Measurements from ENCODE around the gene NEB. TPM values are rescaled to one million over a fixed set of nuclear protein-coding genes. Genes with fewer than 3 reads are reported as not detected.

The NEB gene
- total and polyA plus RNA-seq, 2 donors (not counting 1 experiment from before 2014, with no cell fraction given) = 3.6 to 4.6 TPM

- H3K9me3 Mint-ChIP-seq (ENCODE audit: insufficient read depth) = no peaks in the 10 kb centered on the region
- Histone ChIP-seq H4K20me1 (ENCODE audit: control insufficient read depth, insufficient read depth, low read length, poor library complexity, severe bottlenecking) (no peaks in the 10 kb centered on the region), H3K27me3 (replicated peaks in 1 of 4; ENCODE audit: control extremely low read depth in 1 of 4, control insufficient read depth in 3 of 4, insufficient read depth in 4 of 4, low read length in 3 of 4) (no peaks in the 10 kb centered on the region), H3K9ac (ENCODE audit: low read length) (no peak overlapping the region), H3K4me1 (ENCODE audit: control insufficient read depth in 2 of 2, insufficient read depth in 2 of 2, low read length in 2 of 2) (no peaks in the 10 kb centered on the region), H3K27ac (ENCODE audit: low read length in 2 of 2) (no peak overlapping the region), H3K9me3 (ENCODE audit: control extremely low read depth in 1 of 3, control insufficient read depth in 2 of 3, insufficient read depth in 1 of 3, low read length in 2 of 3) (no peaks in the 10 kb centered on the region), H3K4me3 (ENCODE audit: control extremely low read depth in 1 of 5, extremely low read depth in 1 of 5, insufficient read depth in 1 of 5, low read depth in 2 of 5, low read length in 4 of 5) (no peak overlapping the region), H3K36me3 (replicated peaks in 1 of 2; ENCODE audit: control extremely low read depth in 1 of 2, control insufficient read depth in 1 of 2, extremely low read depth in 1 of 2, insufficient read depth in 2 of 2, low read length in 1 of 2) (no peaks in the 10 kb centered on the region), H3K79me2 (ENCODE audit: control insufficient read depth, insufficient read depth, low read length) (no peaks in the 10 kb centered on the region), H3K4me2 (replicated peaks; ENCODE audit: low read depth, low read length, poor library complexity, severe bottlenecking) (no peak overlapping the region), H2AFZ (ENCODE audit: insufficient read depth, low read depth, low read length, poor library complexity, severe bottlenecking) (no peak overlapping the region)
- no peak overlapping the region for H3K4me3 Mint-ChIP-seq
- POLR2A ChIA-PET = no interaction called here
- CTCF ChIA-PET = interaction anchor here (1.1 kb wide), 1 partner anchor 19 kb away, joined by 3 read pairs; no protein-coding TSS in a partner anchor
- H3K4me1 Mint-ChIP-seq = peaks cover 9% of the 10 kb centered on the region
- ATAC-seq (ENCODE audit: low read depth) (no peak), DNase-seq (no peak)
- H3K27ac Mint-ChIP-seq = no peak overlapping the region
- intact Hi-C loops (cut with micrococcal nuclease) = no loop called here
- H3K27me3 Mint-ChIP-seq = no peaks in the 10 kb centered on the region
- 94% methylated on average over 2 of the region's 2 CpGs for WGBS (ENCODE audit: insufficient coverage)
- TF ChIP-seq EZH2 (IDR thresholded peaks at IDR 0.05; ENCODE audit: borderline replicate concordance, insufficient read depth, low read depth, low read length, poor library complexity, severe bottlenecking) = no peak
Measured at GRCh38 chr2:151718247-151718646, 16.0 kb downstream of the NEB start.

- Histone ChIP-seq H3K36me3 (replicated peaks in 1 of 2; ENCODE audit: control extremely low read depth in 1 of 2, control insufficient read depth in 1 of 2, extremely low read depth in 1 of 2, insufficient read depth in 2 of 2, low read length in 1 of 2) (no peaks in the 10 kb centered on the region), H3K27me3 (replicated peaks in 1 of 4; ENCODE audit: control extremely low read depth in 1 of 4, control insufficient read depth in 3 of 4, insufficient read depth in 4 of 4, low read length in 3 of 4) (no peaks in the 10 kb centered on the region), H3K4me2 (replicated peaks; ENCODE audit: low read depth, low read length, poor library complexity, severe bottlenecking) (no peak overlapping the region), H3K4me1 (ENCODE audit: control insufficient read depth in 2 of 2, insufficient read depth in 2 of 2, low read length in 2 of 2) (peaks cover 0 to 4% of the 10 kb centered on the region in 2 donors), H4K20me1 (ENCODE audit: control insufficient read depth, insufficient read depth, low read length, poor library complexity, severe bottlenecking) (no peaks in the 10 kb centered on the region), H3K27ac (ENCODE audit: low read length in 2 of 2) (no peak overlapping the region), H2AFZ (ENCODE audit: insufficient read depth, low read depth, low read length, poor library complexity, severe bottlenecking) (no peak overlapping the region), H3K9me3 (ENCODE audit: control extremely low read depth in 1 of 3, control insufficient read depth in 2 of 3, insufficient read depth in 1 of 3, low read length in 2 of 3) (no peaks in the 10 kb centered on the region), H3K79me2 (ENCODE audit: control insufficient read depth, insufficient read depth, low read length) (no peaks in the 10 kb centered on the region), H3K4me3 (ENCODE audit: control extremely low read depth in 1 of 5, extremely low read depth in 1 of 5, insufficient read depth in 1 of 5, low read depth in 2 of 5, low read length in 4 of 5) (no peak overlapping the region), H3K9ac (ENCODE audit: low read length) (no peak overlapping the region)
- H3K4me3 Mint-ChIP-seq = no peak overlapping the region
- no peaks in the 10 kb centered on the region for H3K27me3 Mint-ChIP-seq
- CTCF ChIA-PET = interaction anchor here (1.5 kb wide), 1 partner anchor 66 kb away, joined by 5 read pairs; no protein-coding TSS in a partner anchor
- POLR2A ChIA-PET = no interaction called here
- no peaks in the 10 kb centered on the region for H3K9me3 Mint-ChIP-seq (ENCODE audit: insufficient read depth)
- H3K4me1 Mint-ChIP-seq = peaks cover 13% of the 10 kb centered on the region
- intact Hi-C loops (cut with micrococcal nuclease) = no loop called here
- DNase-seq (no peak), ATAC-seq (ENCODE audit: low read depth) (no peak)
- no CpG with 5 or more reads among the region's 2 CpGs for WGBS (ENCODE audit: insufficient coverage)
- H3K27ac Mint-ChIP-seq = no peak overlapping the region
- TF ChIP-seq CTCF (IDR thresholded peaks at IDR 0.05) = no peak
- no peak for TF ChIP-seq EZH2 (IDR thresholded peaks at IDR 0.05; ENCODE audit: borderline replicate concordance, insufficient read depth, low read depth, low read length, poor library complexity, severe bottlenecking)
Measured at GRCh38 chr2:151716721-151717120, 17.6 kb downstream of the NEB start.
